Suprapubic skin (tissue), 4 donors: ENCODE measurements around the gene TOB2.

ENCODE experiments used
- CTCF ChIP-seq, 2 donors: fragments of 200-600 bp in 1 of 2; fragments of 450-650 bp in 1 of 2; sonication (generic) in 1 of 2; IDR thresholded peaks; one replicate each; pipeline ENCODE4 v1.5.1; 2016 to 2019; ENCODE audit warnings: antibody characterized with exemption in 2 of 2, mild to moderate bottlenecking in 1 of 2, moderate library complexity in 1 of 2
- POLR2A ChIP-seq, 2 donors: fragments of 450-650 bp; IDR thresholded peaks; one replicate each; pipeline ENCODE4 v1.6.1; 2017; ENCODE audit warnings: antibody characterized with exemption in 2 of 2, mild to moderate bottlenecking in 2 of 2, moderate library complexity in 2 of 2
- POLR2AphosphoS5 ChIP-seq, 3 donors: sonication (generic); formaldehyde crosslinking; IDR thresholded peaks; one replicate each; pipeline ENCODE4 v1.6.1; 2017; ENCODE audit warnings: antibody characterized with exemption in 3 of 3

- TF ChIP-seq POLR2A (IDR thresholded peaks at IDR 0.05) (no peak), POLR2AphosphoS5 (IDR thresholded peaks at IDR 0.05) (no peak), CTCF (IDR thresholded peaks at IDR 0.05) (no peak)
Measured at GRCh38 chr22:41470886-41471285, 24.3 kb upstream of the TOB2 start.
